ENCODE measurements around the gene MAGI2.

Gene MAGI2

GRCh38 chr7:79244482-79244881 is 209.0 kb downstream of the MAGI2 start:
- Histone ChIP-seq H3K9me3 (ENCODE audit: insufficient read depth, low read length) (no peaks in the 10 kb centered on the region), H3K79me2 (ENCODE audit: insufficient read depth, low read length) (no peaks in the 10 kb centered on the region), H3K27ac (ENCODE audit: low read depth, low read length) (no peak overlapping the region), H3K9me2 (replicated peaks; ENCODE audit: insufficient read depth, low read length) (no peaks in the 10 kb centered on the region), H3K27me3 (ENCODE audit: low read length) (no peaks in the 10 kb centered on the region), H3F3A (ENCODE audit: insufficient read depth) (no peaks in the 10 kb centered on the region), H3K36me3 (ENCODE audit: low read length) (no peaks in the 10 kb centered on the region), H2AFZ (ENCODE audit: low read depth, low read length, severe bottlenecking) (no peak overlapping the region), H3K4me3 (ENCODE audit: insufficient read depth, low read length, poor library complexity, severe bottlenecking) (no peak overlapping the region), H3K4me2 (ENCODE audit: low read depth, low read length, poor library complexity, severe bottlenecking) (no peak overlapping the region), H4K20me1 (ENCODE audit: low read depth, low read length) (no peaks in the 10 kb centered on the region), H3K9ac (ENCODE audit: low read length) (no peak overlapping the region)
- TF ChIP-seq EZH2phosphoT487 (conservative IDR thresholded peaks at IDR 0.05; ENCODE audit: low read length): no peak
- TF ChIP-seq CTCF (IDR thresholded peaks at IDR 0.05; ENCODE audit: insufficient read depth, low read length, poor library complexity, severe bottlenecking): no peak

- Histone ChIP-seq H3K27ac (ENCODE audit: low read depth, low read length) (no peak overlapping the region), H3K27me3 (ENCODE audit: low read length) (no peaks in the 10 kb centered on the region), H3K79me2 (ENCODE audit: insufficient read depth, low read length) (no peaks in the 10 kb centered on the region), H3K9ac (ENCODE audit: low read length) (no peak overlapping the region), H3K36me3 (ENCODE audit: low read length) (no peaks in the 10 kb centered on the region), H3K4me2 (ENCODE audit: low read depth, low read length, poor library complexity, severe bottlenecking) (no peak overlapping the region), H2AFZ (ENCODE audit: low read depth, low read length, severe bottlenecking) (no peak overlapping the region), H3K9me3 (ENCODE audit: insufficient read depth, low read length) (no peaks in the 10 kb centered on the region), H3K9me2 (replicated peaks; ENCODE audit: insufficient read depth, low read length) (no peaks in the 10 kb centered on the region), H3K4me3 (ENCODE audit: insufficient read depth, low read length, poor library complexity, severe bottlenecking) (no peak overlapping the region), H3F3A (ENCODE audit: insufficient read depth) (no peaks in the 10 kb centered on the region), H4K20me1 (ENCODE audit: low read depth, low read length) (no peaks in the 10 kb centered on the region)
- no peak for TF ChIP-seq CTCF (IDR thresholded peaks at IDR 0.05; ENCODE audit: insufficient read depth, low read length, poor library complexity, severe bottlenecking)
- no peak for TF ChIP-seq EZH2phosphoT487 (conservative IDR thresholded peaks at IDR 0.05; ENCODE audit: low read length)
Measured at GRCh38 chr7:79241288-79242060, 212.0 kb downstream of the MAGI2 start.

- no peaks in the 10 kb centered on the region for H3K27me3 ChIP-seq (ENCODE audit: low read length)
- H3K4me3 ChIP-seq (ENCODE audit: insufficient read depth, low read length, poor library complexity, severe bottlenecking): no peak overlapping the region
- H3K9me3 ChIP-seq (ENCODE audit: insufficient read depth, low read length): no peaks in the 10 kb centered on the region
- no peak for TF ChIP-seq CTCF (IDR thresholded peaks at IDR 0.05; ENCODE audit: insufficient read depth, low read length, poor library complexity, severe bottlenecking)
- TF ChIP-seq EZH2phosphoT487 (conservative IDR thresholded peaks at IDR 0.05; ENCODE audit: low read length): no peak
- H3K9ac ChIP-seq (ENCODE audit: low read length): no peak overlapping the region
- no peaks in the 10 kb centered on the region for H3K79me2 ChIP-seq (ENCODE audit: insufficient read depth, low read length)
- no peak overlapping the region for H3K4me2 ChIP-seq (ENCODE audit: low read depth, low read length, poor library complexity, severe bottlenecking)
- no peak overlapping the region for H2AFZ ChIP-seq (ENCODE audit: low read depth, low read length, severe bottlenecking)
- no peaks in the 10 kb centered on the region for H3F3A ChIP-seq (ENCODE audit: insufficient read depth)
- H3K36me3 ChIP-seq (ENCODE audit: low read length): no peaks in the 10 kb centered on the region
- H3K9me2 ChIP-seq (replicated peaks; ENCODE audit: insufficient read depth, low read length): no peaks in the 10 kb centered on the region; the same call in 1 of the 2 replicates
- H4K20me1 ChIP-seq (ENCODE audit: low read depth, low read length): no peaks in the 10 kb centered on the region
- no peak overlapping the region for H3K27ac ChIP-seq (ENCODE audit: low read depth, low read length)
Measured at GRCh38 chr7:79240413-79240812, 213.1 kb downstream of the MAGI2 start.
